Progenitor cell of endocrine pancreas (in vitro differentiated cells): ENCODE data around the gene RHCG. TPM values are rescaled to one million over a fixed set of nuclear protein-coding genes. Genes with fewer than 3 reads are reported as not detected.

Experiments used
- DNase-seq: peaks from one replicate; pipeline ENCODE4 v3.0.0; 2021; ENCODE audit warnings: low spot score; ENCODE audit not compliant: unreplicated experiment
- H3K27ac Mint-ChIP-seq: 2 replicates; pipeline ENCODE4 v1.8.0; 2021; ENCODE audit warnings: mild to moderate bottlenecking, moderate library complexity, mixed read lengths
- H3K27me3 Mint-ChIP-seq: 2 replicates; pipeline ENCODE4 v1.8.0; 2021; ENCODE audit warnings: mixed read lengths
- H3K36me3 Mint-ChIP-seq: 2 replicates; pipeline ENCODE4 v1.8.0; 2022; ENCODE audit warnings: mixed read lengths; ENCODE audit not compliant: insufficient read depth
- H3K4me1 Mint-ChIP-seq: 2 replicates; pipeline ENCODE4 v1.8.0; 2021; ENCODE audit warnings: low read depth, mixed read lengths
- H3K4me3 Mint-ChIP-seq: 2 replicates; pipeline ENCODE4 v1.8.0; 2021; ENCODE audit warnings: low read depth, mild to moderate bottlenecking, moderate library complexity, mixed read lengths
- H3K9me3 Mint-ChIP-seq: 2 replicates; pipeline ENCODE4 v1.8.0; 2021; ENCODE audit warnings: low read depth, mixed read lengths
- CTCF ChIP-seq: fragments of 200-600 bp; sonication (generic); IDR thresholded peaks from one replicate; pipeline ENCODE4 v1.5.0; 2021; ENCODE audit warnings: antibody characterized with exemption, mild to moderate bottlenecking; ENCODE audit not compliant: unreplicated experiment
- total RNA-seq: library from RNA; stranded (reverse); gene quantifications from 2 replicates; pipeline ENCODE4 v1.2.1, GENCODE V29; 2021

Gene RHCG
- total RNA-seq, 1 donor from 2014 or later = not detected

GRCh38 chr15:89502867-89503595 lies 6.6 kb upstream of the RHCG start:
- H3K27me3 Mint-ChIP-seq = peaks cover 47% of the 10 kb centered on the region
- no peak for DNase-seq

GRCh38 chr15:89501646-89502045 lies 5.3 kb upstream of the RHCG start:
- Mint-ChIP-seq H3K9me3 (peaks cover 4% of the 10 kb centered on the region), H3K27ac (no peak overlapping the region), H3K36me3 (no peaks in the 10 kb centered on the region), H3K27me3 (peaks cover 51% of the 10 kb centered on the region), H3K4me1 (no peaks in the 10 kb centered on the region), H3K4me3 (no peak overlapping the region)
- no peak for TF ChIP-seq CTCF
- no peak for DNase-seq

More at GRCh38 chr15:89502867-89503595, 6.6 kb upstream of the RHCG start:
- Mint-ChIP-seq H3K9me3 (peaks cover 4% of the 10 kb centered on the region), H3K4me1 (no peaks in the 10 kb centered on the region), H3K27ac (no peak overlapping the region), H3K36me3 (no peaks in the 10 kb centered on the region), H3K4me3 (no peak overlapping the region)
- no peak for TF ChIP-seq CTCF

GRCh38 chr15:89500397-89501270 lies 4.3 kb upstream of the RHCG start:
- peak; percentile 34 for TF ChIP-seq CTCF
- H3K36me3 Mint-ChIP-seq = no peaks in the 10 kb centered on the region
- no peak for DNase-seq
- H3K27me3 Mint-ChIP-seq = peaks cover 52% of the 10 kb centered on the region
- no peak overlapping the region for H3K4me3 Mint-ChIP-seq
- H3K9me3 Mint-ChIP-seq = peaks cover 4% of the 10 kb centered on the region
- no peaks in the 10 kb centered on the region for H3K4me1 Mint-ChIP-seq
- H3K27ac Mint-ChIP-seq = no peak overlapping the region

- DNase-seq = no peak
- no peak overlapping the region for H3K27ac Mint-ChIP-seq
- H3K4me3 Mint-ChIP-seq = no peak overlapping the region
- H3K27me3 Mint-ChIP-seq = peaks cover 50% of the 10 kb centered on the region
- peaks cover 4% of the 10 kb centered on the region for H3K9me3 Mint-ChIP-seq
- H3K36me3 Mint-ChIP-seq = no peaks in the 10 kb centered on the region
- no peak for TF ChIP-seq CTCF
- no peaks in the 10 kb centered on the region for H3K4me1 Mint-ChIP-seq
Observed at GRCh38 chr15:89499156-89499555, 2.8 kb upstream of the RHCG start.

- no peak for TF ChIP-seq CTCF
- Mint-ChIP-seq H3K9me3 (peaks cover 4% of the 10 kb centered on the region), H3K4me1 (no peaks in the 10 kb centered on the region), H3K27ac (no peak overlapping the region), H3K27me3 (peaks cover 56% of the 10 kb centered on the region), H3K36me3 (no peaks in the 10 kb centered on the region), H3K4me3 (no peak overlapping the region)
- DNase-seq = no peak
Observed at GRCh38 chr15:89498574-89498906, 2.2 kb upstream of the RHCG start.
